Endothelial cell (in vitro differentiated cells): Measurements from ENCODE around the gene KIF2A. TPM values are rescaled to one million over a fixed set of nuclear protein-coding genes. Genes with fewer than 3 reads are reported as not detected.

Experiments used
- DNase-seq: peaks from one replicate; pipeline ENCODE4 v3.0.0; 2021; ENCODE audit warnings: low spot score
- H3K27ac Mint-ChIP-seq: one replicate; pipeline ENCODE4 v1.8.0; 2021; ENCODE audit warnings: mixed read lengths, inconsistent platforms; ENCODE audit not compliant: unreplicated experiment
- H3K27me3 Mint-ChIP-seq: one replicate; pipeline ENCODE4 v1.8.0; 2021; ENCODE audit warnings: mild to moderate bottlenecking, moderate library complexity, mixed read lengths, inconsistent platforms; ENCODE audit not compliant: unreplicated experiment
- H3K36me3 Mint-ChIP-seq: one replicate; pipeline ENCODE4 v1.8.0; 2021; ENCODE audit warnings: mild to moderate bottlenecking, low read depth, mixed read lengths, inconsistent platforms; ENCODE audit not compliant: unreplicated experiment
- H3K4me1 Mint-ChIP-seq: one replicate; pipeline ENCODE4 v1.8.0; 2021; ENCODE audit warnings: mild to moderate bottlenecking, mixed read lengths, inconsistent platforms; ENCODE audit not compliant: unreplicated experiment
- H3K4me3 Mint-ChIP-seq: one replicate; pipeline ENCODE4 v1.8.0; 2021; ENCODE audit warnings: mild to moderate bottlenecking, mixed read lengths, inconsistent platforms; ENCODE audit not compliant: unreplicated experiment
- H3K9me3 Mint-ChIP-seq: one replicate; pipeline ENCODE4 v1.8.0; 2021; ENCODE audit warnings: mixed read lengths, inconsistent platforms; ENCODE audit not compliant: unreplicated experiment
- total RNA-seq: library from RNA; stranded (reverse); fragmentation: NEBNext Ultra II Directional; extraction: Animal tissue kit (Norgen Biotek cat#: 25700); gene quantifications from one replicate; pipeline ENCODE4 v1.2.1, GENCODE V29; 2021; ENCODE audit not compliant: unreplicated experiment
- TF ChIP-seq, protein P1 (sequence below): fragments of 200-600 bp; sonication (generic); IDR thresholded peaks from one replicate; pipeline ENCODE4 v1.5.0; 2021; ENCODE audit warnings: antibody characterized with exemption; ENCODE audit not compliant: unreplicated experiment

KIF2A gene
- total RNA-seq, 1 donor from 2014 or later = 56.8 TPM

DNA sequence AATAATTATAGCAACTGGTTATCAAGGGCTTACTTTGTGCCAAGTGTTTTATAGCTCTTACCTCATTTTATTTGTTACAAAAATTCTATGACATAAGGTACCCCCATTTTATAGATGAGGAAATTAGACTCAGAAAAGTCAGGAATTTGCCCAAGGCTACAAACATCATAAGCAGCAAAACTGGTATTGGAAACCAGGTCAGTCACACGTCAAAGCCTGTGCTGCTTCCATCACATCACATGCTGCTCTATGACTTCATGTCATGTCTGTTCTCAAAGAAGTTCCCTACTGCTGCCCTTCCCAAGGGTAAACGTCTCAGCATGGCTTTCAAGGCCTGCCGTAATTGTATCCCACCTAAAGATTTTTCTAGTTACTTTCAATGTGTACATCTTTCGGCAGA is 6.9 kb upstream of the KIF2A start:
- Mint-ChIP-seq H3K27ac (no peak overlapping the region), H3K27me3 (no peaks in the 10 kb centered on the region), H3K4me3 (no peak overlapping the region), H3K9me3 (no peaks in the 10 kb centered on the region), H3K36me3 (no peaks in the 10 kb centered on the region), H3K4me1 (no peaks in the 10 kb centered on the region)
- TF ChIP-seq, protein P1, sequence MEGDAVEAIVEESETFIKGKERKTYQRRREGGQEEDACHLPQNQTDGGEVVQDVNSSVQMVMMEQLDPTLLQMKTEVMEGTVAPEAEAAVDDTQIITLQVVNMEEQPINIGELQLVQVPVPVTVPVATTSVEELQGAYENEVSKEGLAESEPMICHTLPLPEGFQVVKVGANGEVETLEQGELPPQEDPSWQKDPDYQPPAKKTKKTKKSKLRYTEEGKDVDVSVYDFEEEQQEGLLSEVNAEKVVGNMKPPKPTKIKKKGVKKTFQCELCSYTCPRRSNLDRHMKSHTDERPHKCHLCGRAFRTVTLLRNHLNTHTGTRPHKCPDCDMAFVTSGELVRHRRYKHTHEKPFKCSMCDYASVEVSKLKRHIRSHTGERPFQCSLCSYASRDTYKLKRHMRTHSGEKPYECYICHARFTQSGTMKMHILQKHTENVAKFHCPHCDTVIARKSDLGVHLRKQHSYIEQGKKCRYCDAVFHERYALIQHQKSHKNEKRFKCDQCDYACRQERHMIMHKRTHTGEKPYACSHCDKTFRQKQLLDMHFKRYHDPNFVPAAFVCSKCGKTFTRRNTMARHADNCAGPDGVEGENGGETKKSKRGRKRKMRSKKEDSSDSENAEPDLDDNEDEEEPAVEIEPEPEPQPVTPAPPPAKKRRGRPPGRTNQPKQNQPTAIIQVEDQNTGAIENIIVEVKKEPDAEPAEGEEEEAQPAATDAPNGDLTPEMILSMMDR = no peak
- DNase-seq = no peak

DNA sequence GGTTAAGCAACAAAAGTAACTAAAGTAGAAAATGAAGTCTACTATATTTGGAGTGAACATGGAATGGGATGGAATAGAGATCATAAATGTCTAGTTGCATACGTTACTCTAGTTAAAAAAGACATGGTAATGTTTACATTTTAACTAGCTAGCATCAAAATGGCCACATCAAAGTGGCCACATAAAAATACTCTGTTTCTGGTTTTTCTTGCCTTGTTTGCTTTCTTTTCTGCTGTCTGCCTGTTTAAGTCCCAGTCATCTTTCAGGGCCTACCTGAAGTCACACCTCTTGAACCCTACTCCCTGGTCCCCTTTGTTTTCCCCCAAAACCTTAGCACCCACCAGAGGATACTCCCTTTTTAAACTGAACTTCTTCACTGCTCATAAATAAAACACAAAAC is 6.4 kb upstream of the KIF2A start:
- Mint-ChIP-seq H3K4me3 (no peak overlapping the region), H3K4me1 (no peaks in the 10 kb centered on the region), H3K27ac (no peak overlapping the region), H3K27me3 (no peaks in the 10 kb centered on the region), H3K9me3 (no peaks in the 10 kb centered on the region), H3K36me3 (no peaks in the 10 kb centered on the region)
- no peak for DNase-seq
- TF ChIP-seq, protein P1 = no peak

DNA sequence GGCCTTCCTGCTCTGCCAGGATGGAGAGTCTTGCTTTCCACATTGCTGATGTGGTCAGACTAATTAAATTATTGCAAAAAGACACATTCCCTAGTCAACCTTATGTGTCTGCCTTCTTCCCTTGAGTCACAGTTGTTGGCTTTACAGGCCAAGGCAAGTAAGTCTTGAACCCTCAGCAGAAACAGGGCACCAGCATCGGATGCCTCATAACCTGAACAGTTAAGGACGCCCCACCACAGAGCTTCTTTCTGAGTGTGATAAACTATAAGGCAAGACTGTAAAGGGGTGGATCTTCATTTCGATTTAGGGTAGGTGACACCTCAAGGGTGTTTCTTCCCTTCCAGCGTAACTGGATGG is 670 bp upstream of the KIF2A start:
- Mint-ChIP-seq H3K27ac (peak overlapping the region; percentile 48), H3K9me3 (no peaks in the 10 kb centered on the region), H3K4me3 (peak overlapping the region; percentile 85), H3K36me3 (peaks cover 4% of the 10 kb centered on the region), H3K4me1 (peaks cover 21% of the 10 kb centered on the region), H3K27me3 (peaks cover 9% of the 10 kb centered on the region)
- DNase-seq = no peak
- TF ChIP-seq, protein P1 = no peak

DNA sequence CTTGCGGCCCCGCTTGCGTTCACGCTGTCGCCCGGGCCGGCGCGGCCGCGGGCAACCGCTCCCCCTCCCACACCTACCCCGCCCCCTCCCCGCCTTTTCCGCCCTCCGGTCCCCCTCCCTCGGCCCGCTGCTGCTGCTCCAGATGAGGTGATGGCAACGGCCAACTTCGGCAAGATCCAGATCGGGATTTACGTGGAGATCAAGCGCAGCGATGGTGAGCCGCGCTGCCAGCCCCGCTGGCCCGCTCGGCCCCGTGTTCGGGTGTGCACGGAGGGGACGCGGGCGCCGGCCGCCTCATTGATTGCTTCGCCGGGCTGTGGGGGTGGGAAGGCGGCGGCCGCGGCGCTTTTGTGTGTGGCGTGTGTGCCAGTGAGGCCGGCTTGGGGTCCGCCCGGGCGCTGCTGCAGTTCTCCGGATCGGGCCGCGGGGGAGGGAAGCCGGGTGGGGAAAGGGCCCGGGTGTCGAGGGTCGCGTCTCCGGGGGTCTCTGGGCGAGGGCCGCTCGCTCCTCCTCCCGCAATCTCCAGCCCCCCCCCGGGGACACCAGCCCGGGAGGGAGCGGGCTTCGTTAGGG is 403 bp downstream of the KIF2A start:
- no peak for DNase-seq
- Mint-ChIP-seq H3K27me3 (peaks cover 9% of the 10 kb centered on the region), H3K4me3 (peak overlapping the region; percentile 96), H3K4me1 (peaks cover 21% of the 10 kb centered on the region), H3K9me3 (no peaks in the 10 kb centered on the region), H3K27ac (peak overlapping the region; percentile 42), H3K36me3 (peaks cover 4% of the 10 kb centered on the region)
- TF ChIP-seq, protein P1 = no peak

DNA sequence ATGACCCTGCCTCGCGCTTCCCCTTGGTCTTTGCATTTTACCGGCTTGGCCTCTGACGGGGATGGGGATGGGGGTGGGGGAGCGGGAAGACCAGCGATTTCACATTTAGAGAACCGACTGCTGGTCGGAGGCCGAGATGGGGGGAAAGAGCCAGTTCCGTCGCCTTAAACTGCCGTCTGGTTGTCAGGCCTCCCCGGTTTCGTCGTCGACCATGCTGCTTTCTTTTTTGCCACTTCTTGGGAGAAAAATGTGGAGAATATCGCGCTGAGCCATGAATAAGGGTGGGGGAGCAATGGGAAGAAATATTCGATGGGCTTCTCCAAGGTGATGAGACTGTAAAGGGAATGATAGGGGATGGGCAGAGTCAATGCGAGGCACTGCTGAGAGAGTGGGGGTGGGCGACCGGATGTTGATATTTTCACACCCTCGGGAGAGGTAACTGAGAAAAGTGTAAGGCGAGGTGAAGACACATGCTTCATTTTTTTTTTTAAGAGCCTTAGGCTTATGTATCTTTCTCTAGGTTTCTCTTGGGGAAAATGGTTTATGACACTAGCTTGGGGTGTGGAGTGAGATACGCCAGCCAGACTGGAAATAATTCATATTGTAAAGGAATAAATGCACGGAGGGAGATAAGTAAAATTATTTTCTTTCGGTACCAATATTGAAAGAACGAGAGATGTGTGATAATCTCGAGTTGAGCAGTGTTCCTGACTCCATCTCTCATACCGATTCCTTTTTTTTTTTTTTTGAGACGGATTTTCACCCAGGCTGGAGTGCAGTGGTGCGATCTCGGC is 1.1 kb downstream of the KIF2A start:
- H3K4me3 Mint-ChIP-seq = peak overlapping the region; percentile 96
- no peaks in the 10 kb centered on the region for H3K9me3 Mint-ChIP-seq
- H3K27ac Mint-ChIP-seq = peak overlapping the region; percentile 87
- TF ChIP-seq, protein P1 = no peak
- H3K27me3 Mint-ChIP-seq = peaks cover 9% of the 10 kb centered on the region
- H3K4me1 Mint-ChIP-seq = peaks cover 21% of the 10 kb centered on the region
- peak; percentile 50 for DNase-seq
- H3K36me3 Mint-ChIP-seq = peaks cover 4% of the 10 kb centered on the region
